K562 (cell line): ENCODE results near the gene SUPT3H. TPM values are rescaled to one million over a fixed set of nuclear protein-coding genes. Genes with fewer than 3 reads are reported as not detected.
A peak's percentile ranks its signal among the peaks of the same experiment; 100 is the strongest.

Experiments
- ATF7 ChIP-seq: fragments of 450-650 bp; IDR thresholded peaks from 2 replicates; pipeline ENCODE4 v1.7.1; 2014; ENCODE audit warnings: mild to moderate bottlenecking, moderate library complexity
- CXXC5 ChIP-seq: fragments of 250-450 bp; sonication (Bioruptor Pico); IDR thresholded peaks from 2 replicates; pipeline ENCODE4 v1.8.0; 2022; ENCODE audit warnings: inconsistent platforms, mild to moderate bottlenecking, moderate library complexity
- ERF ChIP-seq: fragments of 450-650 bp; formaldehyde crosslinking; IDR thresholded peaks from 2 replicates; pipeline ENCODE4 v1.4.0; 2020; ENCODE audit warnings: mild to moderate bottlenecking, mixed read lengths
- HLTF ChIP-seq: fragments of 450-650 bp; IDR thresholded peaks from 2 replicates; pipeline ENCODE4 v1.6.1; 2016
- HMGN3 ChIP-seq: IDR thresholded peaks from 2 replicates; pipeline ENCODE4 v1.6.1; 2011; ENCODE audit warnings: borderline replicate concordance, low read depth, mild to moderate bottlenecking, mixed read lengths, low read length; ENCODE audit not compliant: insufficient read length; ENCODE audit errors: extremely low read depth
- KDM2B ChIP-seq: fragments of 250-450 bp; sonication (Bioruptor Pico); IDR thresholded peaks from 2 replicates; pipeline ENCODE4 v1.8.0; 2021; ENCODE audit warnings: mild to moderate bottlenecking, moderate library complexity
- L3MBTL2 ChIP-seq: fragments of 450-650 bp; IDR thresholded peaks from 2 replicates; pipeline ENCODE4 v1.6.1; 2016; ENCODE audit warnings: mild to moderate bottlenecking, moderate library complexity
- MTF1 ChIP-seq: fragments of 250-450 bp; sonication (Bioruptor Pico); IDR thresholded peaks from 2 replicates; pipeline ENCODE4 v1.9.0; 2021; ENCODE audit warnings: moderate library complexity, mild to moderate bottlenecking, inconsistent platforms, borderline replicate concordance
- MYC ChIP-seq, 2 experiments: fragments of 250-450 bp in 1 of 2; sonication (Bioruptor Pico) in 1 of 2; IDR thresholded peaks; 2 replicates each; pipeline versions ENCODE4 v1.5.1 to v1.6.1; 2012 to 2021; ENCODE audit warnings: low read depth in 2 of 2, borderline replicate concordance in 1 of 2, improper control_type of control experiment in 1 of 2, low read length in 1 of 2, mild to moderate bottlenecking in 1 of 2, moderate library complexity in 1 of 2
- MYNN ChIP-seq, 2 experiments: sonication (generic); formaldehyde crosslinking in 1 of 2; IDR thresholded peaks; 2 replicates each; pipeline versions ENCODE4 v1.5.0 to v1.6.1; 2016 to 2020; ENCODE audit warnings: antibody characterized with exemption in 1 of 2, missing genetic modification reagents in 1 of 2
- PHF8 ChIP-seq: fragments of 200-600 bp; sonication (generic); IDR thresholded peaks from 2 replicates; pipeline ENCODE4 v1.6.1; 2012; ENCODE audit warnings: mixed run types, mild to moderate bottlenecking, inconsistent platforms, low read length, moderate library complexity, borderline replicate concordance
- RB1 ChIP-seq: fragments of 450-650 bp; IDR thresholded peaks from 2 replicates; pipeline ENCODE4 v1.6.1; 2017; ENCODE audit warnings: low read depth, mild to moderate bottlenecking
- RBBP5 ChIP-seq: fragments of 200-600 bp; sonication (generic); IDR thresholded peaks from 2 replicates; pipeline ENCODE4 v1.6.1; 2012; ENCODE audit warnings: borderline replicate concordance, mild to moderate bottlenecking, low read length, control low read depth, inconsistent platforms; ENCODE audit not compliant: insufficient read depth, poor library complexity, severe bottlenecking
- RFX7 ChIP-seq: fragments of 250-450 bp; sonication (Bioruptor Pico); IDR thresholded peaks from 2 replicates; pipeline ENCODE4 v1.5.1; 2021; ENCODE audit warnings: mild to moderate bottlenecking
- RNF2 ChIP-seq: sonication (generic); IDR thresholded peaks from 2 replicates; pipeline ENCODE4 v1.6.1; 2016
- UBTF ChIP-seq, 2 experiments: IDR thresholded peaks; 2 replicates each; pipeline ENCODE4 v1.6.1; 2012; ENCODE audit warnings: improper control_type of control experiment in 2 of 2, low read depth in 2 of 2, low read length in 2 of 2, borderline replicate concordance in 1 of 2
- ZFP1 ChIP-seq: fragments of 450-650 bp; formaldehyde crosslinking; IDR thresholded peaks from 2 replicates; pipeline ENCODE4 v1.4.0; 2020; ENCODE audit warnings: mild to moderate bottlenecking, mixed read lengths
- ZKSCAN8 ChIP-seq: fragments of 200-800 bp; sonication (Bioruptor generic); IDR thresholded peaks from 2 replicates; pipeline ENCODE4 v1.6.1; 2016; ENCODE audit warnings: missing genetic modification characterization, missing compliant biosample characterization
- ZNF518B ChIP-seq: fragments of 250-450 bp; sonication (Bioruptor Pico); IDR thresholded peaks from 2 replicates; pipeline ENCODE4 v1.5.0; 2021; ENCODE audit warnings: mild to moderate bottlenecking, moderate library complexity
- polyA plus RNA-seq, 8 experiments: library from polyadenylated mRNA; depleted of rRNA in 4 of 8; stranded (reverse) in 5 of 8; unstranded in 3 of 8; fragments of >200 nt; fragmentation: Nextera tagmentation in 2 of 8; fragmentation: Illumina TruSeq in 1 of 8; extraction: Ambion mirVana in 2 of 8; extraction: Trizol in 1 of 8; gene quantifications; 2 replicates each; pipeline versions ENCODE4 v1.2.1 to v1.2.3, GENCODE V29; 2011 to 2014; ENCODE audit warnings: inconsistent platforms in 1 of 8, missing spikeins in 1 of 8
- total RNA-seq, 7 experiments: library from RNA; depleted of rRNA in 6 of 7; stranded (reverse); fragments of >200 nt in 6 of 7; fragmentation: Illumina TruSeq in 2 of 7; extraction: Trizol in 2 of 7; gene quantifications; 2 replicates each; pipeline versions ENCODE4 v1.2.1 to v1.2.3, GENCODE V29; 2011 to 2021; ENCODE audit warnings: low replicate concordance in 1 of 7

SUPT3H gene
- total and polyA plus RNA-seq, 9 of the 15 experiments (the other 6 are each of a cell fraction or from before 2014, with no cell fraction given): 7.2 to 16.3 (median 11.9) TPM

GRCh38 chr6:45421709-45422502 is 44.2 kb upstream of the SUPT3H start (continued):
- no peak for TF ChIP-seq ZNF518B
- no peak; the same call in 1 of the 2 replicates for TF ChIP-seq MYC (IDR thresholded peaks at IDR 0.05; ENCODE audit: low read depth, low read length)
- TF ChIP-seq MYC (CRISPR knock-in tag; IDR thresholded peaks at IDR 0.05; ENCODE audit: borderline replicate concordance, low read depth): no peak
- peak; percentile 24; the same call in 1 of the 2 replicates for TF ChIP-seq PHF8
- peak; percentile 70 for TF ChIP-seq CXXC5
- TF ChIP-seq KDM2B (CRISPR knock-in tag): no peak
- 0 out of 2 replicates have a peak, but pooled peaks have one; percentile 36 for TF ChIP-seq ERF
- peak; percentile 46; the same call in 1 of the 2 replicates for TF ChIP-seq RNF2
- TF ChIP-seq ATF7: 0 out of 2 replicates have a peak, but pooled peaks have one; percentile 24
- TF ChIP-seq ZFP1 (CRISPR knock-in tag): no peak
- TF ChIP-seq L3MBTL2: peak; percentile 57; the same call in 1 of the 2 replicates
- TF ChIP-seq MYNN (IDR thresholded peaks at IDR 0.05): peak; percentile 9; the same call in 1 of the 2 replicates
- no peak for TF ChIP-seq MYNN (CRISPR knock-in tag; IDR thresholded peaks at IDR 0.05)
- TF ChIP-seq HLTF: no peak
- no peak for TF ChIP-seq ZKSCAN8 (CRISPR knock-in tag)
- TF ChIP-seq RBBP5: peak; percentile 68
- peak; percentile 81 for TF ChIP-seq HMGN3
- no peak for TF ChIP-seq RFX7 (CRISPR knock-in tag)
- TF ChIP-seq MTF1 (CRISPR knock-in tag): no peak
- peak; percentile 69 for TF ChIP-seq RB1
- TF ChIP-seq UBTF (IDR thresholded peaks at IDR 0.05; ENCODE audit: borderline replicate concordance in 1 of 2, low read depth in 2 of 2, low read length in 2 of 2): 0 out of 4 replicates have a peak, but pooled peaks of 1 of the 2 experiments have one; percentile 25
